GM23338 (cell line): ENCODE data around the gene STYK1. TPM values are rescaled to one million over a fixed set of nuclear protein-coding genes. Genes with fewer than 3 reads are reported as not detected.
A peak's percentile ranks its signal among the peaks of the same experiment; 100 is the strongest.

Experiments used
- ATAC-seq: fragments of 200-7000 bp; cut with Tn5 transposase; 3 replicates; pipeline ENCODE4 v1.9.1; 2020
- DNase-seq: peaks from one replicate; pipeline ENCODE4 v3.0.0-alpha.2; 2015; ENCODE audit warnings: low spot score
- H2AFZ ChIP-seq: fragments of 200-600 bp; sonication (generic); 2 replicates; pipeline ENCODE4 v1.8.0; 2016; ENCODE audit warnings: antibody characterized with exemption, mild to moderate bottlenecking, moderate library complexity
- H3F3A ChIP-seq: fragments of 200-600 bp; sonication (generic); replicated peaks from 2 replicates; pipeline ENCODE4 v1.8.0; 2017; ENCODE audit warnings: antibody characterized with exemption, mixed run types, low read depth
- H3K27ac ChIP-seq: fragments of 200-600 bp; sonication (generic); 2 replicates; pipeline ENCODE4 v1.6.1; 2016; ENCODE audit warnings: low read depth
- H3K27me3 ChIP-seq: fragments of 200-600 bp; sonication (generic); 2 replicates; pipeline ENCODE4 v1.8.0; 2016; ENCODE audit warnings: mild to moderate bottlenecking, mixed run types, moderate library complexity; ENCODE audit not compliant: insufficient read depth
- H3K36me3 ChIP-seq: fragments of 200-600 bp; sonication (generic); 2 replicates; pipeline ENCODE4 v1.8.0; 2016; ENCODE audit warnings: mild to moderate bottlenecking; ENCODE audit not compliant: insufficient read depth
- H3K4me1 ChIP-seq: fragments of 200-600 bp; sonication (generic); 2 replicates; pipeline ENCODE4 v1.8.0; 2016; ENCODE audit warnings: mild to moderate bottlenecking, moderate library complexity; ENCODE audit not compliant: insufficient read depth
- H3K4me2 ChIP-seq: fragments of 200-600 bp; sonication (generic); 2 replicates; pipeline ENCODE4 v1.7.1; 2017; ENCODE audit warnings: mixed run types
- H3K4me3 ChIP-seq: fragments of 200-600 bp; sonication (generic); 2 replicates; pipeline ENCODE4 v1.6.1; 2016; ENCODE audit warnings: mixed run types
- H3K79me2 ChIP-seq: fragments of 200-600 bp; sonication (generic); replicated peaks from 2 replicates; pipeline ENCODE4 v1.8.0; 2017; ENCODE audit warnings: mild to moderate bottlenecking; ENCODE audit not compliant: insufficient read depth
- H3K9me2 ChIP-seq: fragments of 200-600 bp; sonication (generic); 2 replicates; pipeline ENCODE4 v1.8.0; 2017; ENCODE audit not compliant: insufficient read depth
- H4K20me1 ChIP-seq: fragments of 200-600 bp; sonication (generic); replicated peaks from 2 replicates; pipeline ENCODE4 v1.8.0; 2017; ENCODE audit warnings: mild to moderate bottlenecking; ENCODE audit not compliant: insufficient read depth
- H3K27ac Mint-ChIP-seq: 2 replicates; pipeline ENCODE4 v1.8.0; 2020; ENCODE audit warnings: inconsistent platforms, mild to moderate bottlenecking, moderate library complexity, mixed read lengths
- H3K27me3 Mint-ChIP-seq: 3 replicates; pipeline ENCODE4 v1.8.0; 2022; ENCODE audit warnings: low read depth, mild to moderate bottlenecking, moderate library complexity, mixed read lengths, inconsistent platforms; ENCODE audit not compliant: insufficient read depth, poor library complexity
- H3K36me3 Mint-ChIP-seq: 3 replicates; pipeline ENCODE4 v1.8.0; 2021; ENCODE audit warnings: low read depth, mild to moderate bottlenecking, inconsistent platforms, moderate library complexity, mixed read lengths
- H3K4me1 Mint-ChIP-seq: 3 replicates; pipeline ENCODE4 v1.8.0; 2020; ENCODE audit warnings: mild to moderate bottlenecking, inconsistent platforms, mixed read lengths
- H3K4me3 Mint-ChIP-seq: 3 replicates; pipeline ENCODE4 v1.8.0; 2021; ENCODE audit warnings: moderate library complexity, mild to moderate bottlenecking, inconsistent platforms, mixed read lengths
- H3K9me3 Mint-ChIP-seq: 3 replicates; pipeline ENCODE4 v1.8.0; 2020; ENCODE audit warnings: moderate library complexity, mild to moderate bottlenecking, inconsistent platforms, mixed read lengths
- CREB1 ChIP-seq: fragments of 250-450 bp; sonication (Bioruptor Pico); IDR thresholded peaks from 2 replicates; pipeline ENCODE4 v1.5.0; 2020; ENCODE audit warnings: low read depth, mild to moderate bottlenecking, moderate library complexity
- CTCF ChIP-seq, 2 experiments: fragments of 200-600 bp in 1 of 2; sonication (generic) in 1 of 2; conservative IDR thresholded peaks; 2 replicates each; pipeline versions ENCODE4 v1.5.1 to v1.6.1; 2016 to 2017; ENCODE audit warnings: antibody characterized with exemption in 2 of 2, low read depth in 2 of 2, mild to moderate bottlenecking in 2 of 2, moderate library complexity in 1 of 2
- ETS1 ChIP-seq: IDR thresholded peaks from 2 replicates; pipeline ENCODE4 v1.6.1; 2016; ENCODE audit warnings: antibody characterized with exemption
- EZH2 ChIP-seq: fragments of 200-600 bp; sonication (generic); IDR thresholded peaks from one replicate; pipeline ENCODE4 v1.8.0; 2017; ENCODE audit warnings: antibody characterized with exemption, mild to moderate bottlenecking, low read depth; ENCODE audit not compliant: unreplicated experiment
- JUNB ChIP-seq: IDR thresholded peaks from one replicate; pipeline ENCODE4 v1.6.1; 2016; ENCODE audit warnings: antibody characterized with exemption; ENCODE audit not compliant: unreplicated experiment
- NANOG ChIP-seq: IDR thresholded peaks from 2 replicates; pipeline ENCODE4 v1.6.1; 2016; ENCODE audit warnings: antibody characterized with exemption, borderline replicate concordance
- POLR2AphosphoS5 ChIP-seq: IDR thresholded peaks from 2 replicates; pipeline ENCODE4 v1.6.1; 2016; ENCODE audit warnings: antibody characterized with exemption, low read depth
- REST ChIP-seq: IDR thresholded peaks from one replicate; pipeline ENCODE4 v1.6.1; 2018; ENCODE audit warnings: antibody characterized with exemption; ENCODE audit not compliant: unreplicated experiment
- STAT1 ChIP-seq: IDR thresholded peaks from one replicate; pipeline ENCODE4 v1.6.1; 2016; ENCODE audit warnings: antibody characterized with exemption; ENCODE audit not compliant: unreplicated experiment
- ZNF331 ChIP-seq: fragments of 250-450 bp; sonication (Bioruptor Pico); IDR thresholded peaks from 2 replicates; pipeline ENCODE4 v1.5.0; 2020; ENCODE audit warnings: low read depth, mild to moderate bottlenecking, moderate library complexity
- ZNF462 ChIP-seq: fragments of 250-450 bp; sonication (Bioruptor Pico); IDR thresholded peaks from 2 replicates; pipeline ENCODE4 v1.5.0; 2020; ENCODE audit warnings: mild to moderate bottlenecking, moderate library complexity
- polyA plus RNA-seq: library from polyadenylated mRNA; unstranded; fragments of >200 nt; fragmentation: Nextera tagmentation; extraction: Ambion mirVana; gene quantifications from 2 replicates; pipeline ENCODE4 v1.2.1, GENCODE V29; 2016
- total RNA-seq: library from RNA; depleted of rRNA; stranded (reverse); fragments of >200 nt; shearing (Covaris generic); gene quantifications from 2 replicates; pipeline ENCODE4 v1.2.3, GENCODE V29; 2014

The STYK1 gene
- total and polyA plus RNA-seq, 2 experiments from 2014 or later = 1.2 to 1.8 TPM

GRCh38 chr12:10722502-10722904 lies 48.7 kb upstream of the STYK1 start (continued):
- TF ChIP-seq NANOG = no peak

DNA sequence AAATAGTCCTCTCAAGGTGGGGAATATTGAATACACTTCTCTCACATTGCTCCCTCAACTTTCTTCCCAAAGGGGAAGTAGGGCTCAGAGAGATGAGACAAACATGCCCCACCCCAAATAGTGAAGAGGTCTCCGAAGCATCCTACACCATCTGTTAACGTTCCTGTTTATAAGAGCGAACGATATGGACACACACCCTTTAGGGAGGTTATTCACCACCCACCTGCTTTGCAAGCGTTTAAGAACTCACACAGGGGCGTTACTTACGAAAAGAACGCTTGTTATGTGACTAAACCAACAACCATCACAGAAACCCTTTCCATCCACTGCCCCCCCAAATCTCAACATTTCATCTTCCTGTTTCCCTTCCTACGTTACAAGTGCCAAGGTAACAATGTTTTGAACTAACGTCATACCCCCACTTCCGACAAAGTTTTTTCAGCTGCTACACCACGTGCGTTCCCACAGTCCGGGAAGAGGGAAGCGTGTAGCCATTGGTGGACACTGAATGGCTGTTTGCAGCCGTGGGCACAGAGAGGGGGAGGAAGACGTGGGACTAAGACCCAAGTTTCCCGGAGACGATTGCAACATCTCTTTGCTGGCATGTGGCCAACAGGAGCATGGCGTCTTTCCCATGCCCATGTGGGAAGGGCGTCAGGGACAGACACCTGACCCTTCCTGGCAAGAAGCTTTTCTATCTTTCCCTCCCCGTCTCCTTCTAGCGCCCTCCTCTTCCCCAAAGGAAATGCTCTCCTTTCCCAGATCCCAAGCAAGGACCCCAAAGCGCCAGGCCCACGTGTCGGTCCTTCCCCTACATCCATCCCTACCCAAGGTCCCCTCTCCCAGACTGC lies 48.0 kb upstream of the STYK1 start:
- peak overlapping the region; percentile 83 for H3K4me3 ChIP-seq
- H3K9me2 ChIP-seq = no peaks in the 10 kb centered on the region
- DNase-seq (peak; percentile 70), ATAC-seq (peak; percentile 37)
- Mint-ChIP-seq H3K9me3 (no peaks in the 10 kb centered on the region; the same call in 1 of the 3 replicates), H3K36me3 (peaks cover 13% of the 10 kb centered on the region), H3K4me1 (peaks cover 46% of the 10 kb centered on the region), H3K4me3 (peak overlapping the region; percentile 97), H3K27me3 (peaks cover 7% of the 10 kb centered on the region), H3K27ac (peak overlapping the region; percentile 94)
- peak overlapping the region; percentile 92 for H3K4me2 ChIP-seq
- H3K27me3 ChIP-seq = peaks cover 15% of the 10 kb centered on the region
- H2AFZ ChIP-seq = peak overlapping the region; percentile 15; the same call in 1 of the 2 replicates
- 0 out of 2 replicates have a peak, but pooled peaks cover 9% of the 10 kb centered on the region for H4K20me1 ChIP-seq
- H3K27ac ChIP-seq = peak overlapping the region; percentile 80
- peaks cover 53% of the 10 kb centered on the region for H3K4me1 ChIP-seq
- H3K79me2 ChIP-seq = peaks cover 58% of the 10 kb centered on the region
- H3K36me3 ChIP-seq = no peaks in the 10 kb centered on the region; the same call in 1 of the 2 replicates
- no peaks in the 10 kb centered on the region for H3F3A ChIP-seq
- TF ChIP-seq NANOG (no peak), ZNF462 (CRISPR knock-in tag) (no peak), CTCF (conservative IDR thresholded peaks at IDR 0.05; ENCODE audit: low read depth in 2 of 2) (0 out of 4 replicates have a peak, but pooled peaks of 1 of the 2 experiments have one; percentile 0), POLR2AphosphoS5 (peak; percentile 11; the same call in 1 of the 2 replicates), ETS1 (no peak), JUNB (no peak), STAT1 (no peak), CREB1 (CRISPR knock-in tag) (peak; percentile 48), ZNF331 (CRISPR knock-in tag) (no peak), EZH2 (no peak), REST (peak; percentile 11)
